ENCODE data around the gene IQSEC3. TPM values are rescaled to one million over a fixed set of nuclear protein-coding genes. Genes with fewer than 3 reads are reported as not detected.

IQSEC3 gene
- total RNA-seq, 1 donor from 2014 or later, result 1.3 TPM

DNA sequence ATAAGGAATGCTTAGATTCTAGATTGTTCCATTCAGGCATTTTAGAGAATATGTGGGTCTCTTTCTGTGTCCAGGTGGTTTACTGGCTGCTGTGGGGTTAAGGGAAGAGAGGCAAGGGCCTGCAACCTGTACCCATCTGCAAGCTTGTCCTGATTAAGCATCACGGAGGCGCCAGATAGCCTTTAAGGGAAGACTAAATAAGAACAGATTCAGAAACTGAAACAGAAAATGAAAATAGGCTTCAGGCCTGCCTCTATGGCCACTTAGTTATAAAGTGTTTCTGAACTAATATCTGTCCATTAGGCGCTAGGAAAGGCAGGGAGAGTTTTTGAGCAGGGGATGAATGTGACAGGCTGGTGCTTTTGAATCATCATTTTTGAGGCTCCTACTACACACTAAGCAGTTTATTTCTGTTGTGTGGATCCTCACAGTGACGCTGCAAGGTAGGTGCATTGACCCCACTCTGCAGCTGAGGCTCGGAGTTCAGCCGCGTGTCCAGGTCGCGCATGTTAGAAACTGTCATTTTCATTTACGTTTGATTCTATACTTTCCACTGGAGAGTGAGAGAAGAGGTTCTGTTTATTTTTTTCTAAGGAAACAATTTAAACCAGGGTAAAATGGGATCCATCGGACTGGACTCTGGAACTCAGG, 100.0 kb downstream of the IQSEC3 start:
- no peak overlapping the region for H3K4me3 ChIP-seq (ENCODE audit: low read depth, low read length)
- TF ChIP-seq, protein P1, sequence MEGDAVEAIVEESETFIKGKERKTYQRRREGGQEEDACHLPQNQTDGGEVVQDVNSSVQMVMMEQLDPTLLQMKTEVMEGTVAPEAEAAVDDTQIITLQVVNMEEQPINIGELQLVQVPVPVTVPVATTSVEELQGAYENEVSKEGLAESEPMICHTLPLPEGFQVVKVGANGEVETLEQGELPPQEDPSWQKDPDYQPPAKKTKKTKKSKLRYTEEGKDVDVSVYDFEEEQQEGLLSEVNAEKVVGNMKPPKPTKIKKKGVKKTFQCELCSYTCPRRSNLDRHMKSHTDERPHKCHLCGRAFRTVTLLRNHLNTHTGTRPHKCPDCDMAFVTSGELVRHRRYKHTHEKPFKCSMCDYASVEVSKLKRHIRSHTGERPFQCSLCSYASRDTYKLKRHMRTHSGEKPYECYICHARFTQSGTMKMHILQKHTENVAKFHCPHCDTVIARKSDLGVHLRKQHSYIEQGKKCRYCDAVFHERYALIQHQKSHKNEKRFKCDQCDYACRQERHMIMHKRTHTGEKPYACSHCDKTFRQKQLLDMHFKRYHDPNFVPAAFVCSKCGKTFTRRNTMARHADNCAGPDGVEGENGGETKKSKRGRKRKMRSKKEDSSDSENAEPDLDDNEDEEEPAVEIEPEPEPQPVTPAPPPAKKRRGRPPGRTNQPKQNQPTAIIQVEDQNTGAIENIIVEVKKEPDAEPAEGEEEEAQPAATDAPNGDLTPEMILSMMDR (conservative IDR thresholded peaks at IDR 0.05; ENCODE audit: low read depth, low read length), result no peak
- DNase-seq (ENCODE audit: low read depth), result no peak

DNA sequence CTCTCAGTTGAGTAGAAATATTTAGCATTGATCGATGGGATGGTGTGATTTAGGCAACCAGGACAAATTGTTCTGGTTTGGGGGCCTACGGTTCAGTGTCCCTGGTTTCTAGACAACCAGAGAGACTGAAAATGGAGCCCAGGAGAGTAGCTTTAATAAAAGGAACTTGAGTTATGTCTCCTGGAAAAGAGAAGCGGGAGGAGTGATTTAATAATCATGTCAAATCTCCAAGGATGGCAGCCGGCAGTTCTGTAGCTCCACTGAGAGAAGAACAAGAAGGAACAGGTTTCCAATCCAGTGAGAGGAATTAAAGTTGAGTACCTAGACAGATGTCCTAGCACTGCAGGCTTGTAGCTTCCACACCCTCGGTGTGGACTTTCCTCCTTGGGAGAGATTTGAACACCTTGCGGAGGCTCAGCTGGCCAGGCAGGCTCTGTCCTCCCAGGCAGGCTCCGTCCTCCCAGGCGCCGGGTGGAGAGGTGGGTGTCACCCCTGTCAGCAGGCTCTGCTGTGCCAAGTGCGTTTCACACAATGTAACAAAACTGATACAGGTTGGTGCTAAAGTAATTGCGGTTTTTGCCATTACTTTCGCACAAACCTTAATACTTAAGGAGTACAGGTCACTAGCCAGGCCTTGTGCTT, 101.5 kb downstream of the IQSEC3 start:
- H3K4me3 ChIP-seq (ENCODE audit: low read depth, low read length), result no peak overlapping the region
- TF ChIP-seq, protein P1 (conservative IDR thresholded peaks at IDR 0.05; ENCODE audit: low read depth, low read length), result no peak
- DNase-seq (ENCODE audit: low read depth), result no peak

DNA sequence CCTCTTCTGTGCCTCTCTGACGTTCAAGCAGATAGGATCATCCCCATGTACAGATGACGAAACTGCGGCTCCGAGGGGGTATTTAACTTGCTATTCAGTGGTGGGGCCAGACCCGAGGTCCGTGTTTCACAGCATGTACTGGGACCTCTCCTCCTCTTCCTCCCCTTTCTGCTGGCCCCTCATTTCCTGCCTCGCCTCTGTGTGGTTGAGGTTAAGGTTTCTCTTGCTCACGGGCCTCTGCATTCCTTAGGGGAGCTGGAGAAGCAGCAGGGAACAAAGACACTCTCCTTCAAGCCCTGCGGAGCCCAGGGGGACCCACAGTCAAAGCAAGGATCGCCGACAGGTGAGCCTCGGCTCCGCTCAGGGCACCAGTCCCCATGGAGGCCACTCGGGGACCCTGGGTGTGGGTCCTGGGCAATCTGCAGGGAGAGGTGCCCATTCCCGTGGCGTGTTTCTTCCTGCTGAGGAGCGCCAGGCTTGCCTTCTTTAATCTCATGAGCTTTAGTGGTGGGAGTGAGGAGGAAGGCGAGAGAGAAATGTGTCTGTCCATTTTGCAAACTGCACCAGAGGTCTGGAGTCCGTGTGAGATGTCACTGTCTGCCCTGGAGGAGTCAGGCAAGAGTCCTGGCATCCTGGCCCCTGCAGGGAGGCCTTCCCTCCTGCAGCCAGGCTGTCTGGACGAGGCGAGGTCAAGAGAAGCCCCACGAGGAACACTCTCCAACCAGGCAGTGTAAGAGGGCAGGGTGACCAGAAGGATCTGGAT, 102.4 kb downstream of the IQSEC3 start:
- TF ChIP-seq, protein P1 (conservative IDR thresholded peaks at IDR 0.05; ENCODE audit: low read depth, low read length), result no peak
- H3K4me3 ChIP-seq (ENCODE audit: low read depth, low read length), result no peak overlapping the region
- DNase-seq (ENCODE audit: low read depth), result no peak

DNA sequence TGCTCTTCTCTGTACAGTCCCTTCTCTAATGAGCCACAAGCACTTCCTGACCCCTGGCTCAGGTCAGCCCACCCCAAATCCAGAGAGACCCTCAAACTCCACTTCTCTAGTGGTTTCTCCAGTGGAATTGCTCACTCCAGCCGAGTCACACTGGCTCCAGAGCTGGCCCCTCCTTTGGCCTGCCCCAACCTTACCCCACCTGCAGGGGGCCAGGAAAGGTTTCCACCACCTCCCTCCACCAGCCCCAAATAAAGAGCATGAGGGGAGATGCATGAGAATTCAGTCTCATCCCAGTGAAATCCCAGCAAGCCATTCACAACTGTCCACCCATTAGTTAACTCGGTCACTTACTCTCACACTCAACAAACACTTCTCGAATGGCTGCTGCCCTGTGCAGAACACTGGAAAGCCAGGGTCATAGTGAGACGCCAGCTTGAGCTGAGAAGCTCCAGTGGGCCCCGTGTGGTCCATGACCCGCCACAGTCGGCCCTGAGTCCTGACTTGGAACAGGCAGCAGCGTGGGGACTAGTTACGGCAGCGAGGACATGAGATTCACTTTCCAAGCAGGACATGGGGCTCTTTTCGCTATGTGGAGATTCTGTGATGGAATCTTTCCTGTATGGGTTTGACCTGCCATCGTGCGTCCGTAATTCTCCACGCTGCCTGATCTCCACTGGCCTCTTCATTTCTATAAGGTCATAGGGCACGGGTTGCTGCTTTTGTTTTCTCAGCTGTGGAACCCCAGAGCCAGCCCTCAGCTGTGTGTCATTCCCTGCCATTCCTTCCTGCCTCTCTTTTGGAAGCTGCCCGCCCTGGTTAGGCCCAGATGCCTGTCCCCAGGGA, 103.2 kb downstream of the IQSEC3 start:
- DNase-seq (ENCODE audit: low read depth), result no peak
- TF ChIP-seq, protein P1 (conservative IDR thresholded peaks at IDR 0.05; ENCODE audit: low read depth, low read length), result peak; percentile 41
- no peak overlapping the region for H3K4me3 ChIP-seq (ENCODE audit: low read depth, low read length)

DNA sequence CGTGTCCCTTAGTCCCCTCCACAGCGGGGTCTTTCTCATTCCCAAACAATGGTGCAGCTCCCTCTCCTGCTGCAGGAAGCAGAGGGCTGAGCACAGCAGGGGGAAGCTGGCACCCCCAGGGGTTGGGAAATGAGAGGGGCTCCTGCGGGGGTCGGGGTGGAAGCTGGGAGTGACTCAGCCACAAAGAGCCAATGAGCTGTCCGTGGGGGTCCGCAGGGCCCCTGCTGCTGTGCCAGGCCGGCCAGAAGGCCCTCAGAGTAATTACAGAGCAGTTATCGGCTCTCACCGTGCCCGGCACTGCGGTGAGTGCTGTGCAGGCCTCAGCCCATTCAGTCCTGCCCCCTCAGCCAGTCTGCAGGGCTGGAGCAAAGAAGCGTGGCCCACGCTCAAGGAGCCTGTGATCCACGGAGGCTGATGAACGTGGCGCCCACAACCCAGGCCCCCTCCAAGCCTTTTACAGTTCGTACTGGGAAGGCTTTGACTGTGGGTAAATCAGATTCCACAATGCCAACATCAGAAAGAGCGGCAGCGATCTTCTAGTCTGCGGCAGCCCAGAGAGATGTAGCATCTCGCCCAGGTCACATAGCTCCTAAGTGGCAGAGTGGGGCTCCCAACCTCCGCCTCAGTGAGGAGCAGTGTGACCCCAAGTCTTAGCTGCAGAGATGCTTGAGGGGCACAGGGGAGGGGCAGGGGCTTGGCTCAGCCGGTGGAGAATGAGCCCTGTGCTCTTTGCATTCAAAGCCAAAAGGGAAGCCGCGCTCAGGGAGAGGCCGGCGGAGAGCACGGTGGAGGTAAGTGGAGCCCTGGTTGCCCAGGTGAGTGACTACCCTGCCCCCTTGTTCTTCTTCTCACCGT, 104.0 kb downstream of the IQSEC3 start:
- TF ChIP-seq, protein P1 (conservative IDR thresholded peaks at IDR 0.05; ENCODE audit: low read depth, low read length), result no peak
- no peak for DNase-seq (ENCODE audit: low read depth)
- H3K4me3 ChIP-seq (ENCODE audit: low read depth, low read length), result no peak overlapping the region

DNA sequence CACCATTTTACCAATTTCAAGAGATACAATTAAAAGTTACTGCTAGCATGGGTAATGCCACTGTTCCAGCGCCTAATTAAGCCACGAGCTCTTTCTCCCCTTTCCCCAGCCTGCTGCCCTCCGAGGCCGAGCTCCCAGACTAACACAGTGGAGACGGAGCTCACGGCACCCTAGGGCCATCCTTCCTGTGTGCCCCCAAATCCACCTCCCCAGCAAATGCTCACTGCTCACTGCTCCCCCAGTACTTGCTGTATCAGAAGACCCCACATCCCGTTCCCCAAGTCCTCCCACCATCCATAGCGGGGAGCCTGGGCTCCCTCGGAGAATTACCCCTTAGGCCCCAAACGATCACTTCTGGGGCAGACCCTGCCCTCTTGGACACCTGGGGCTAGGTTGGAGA, 104.7 kb downstream of the IQSEC3 start:
- no peak for DNase-seq (ENCODE audit: low read depth)
- TF ChIP-seq, protein P1 (conservative IDR thresholded peaks at IDR 0.05; ENCODE audit: low read depth, low read length), result no peak
- H3K4me3 ChIP-seq (ENCODE audit: low read depth, low read length), result no peak overlapping the region

All from epithelial cell of proximal tubule (primary cell).